SH-SY5Y (cell line): ENCODE data around the gene CAPN15.

Source experiments
- GATA2 ChIP-seq: IDR thresholded peaks from 2 replicates; pipeline ENCODE4 v1.6.1; 2011; ENCODE audit warnings: mild to moderate bottlenecking, low read depth, low read length
- GATA3 ChIP-seq: IDR thresholded peaks from 2 replicates; pipeline ENCODE4 v1.6.1; 2011; ENCODE audit warnings: low read depth, mild to moderate bottlenecking, low read length, moderate library complexity

DNA sequence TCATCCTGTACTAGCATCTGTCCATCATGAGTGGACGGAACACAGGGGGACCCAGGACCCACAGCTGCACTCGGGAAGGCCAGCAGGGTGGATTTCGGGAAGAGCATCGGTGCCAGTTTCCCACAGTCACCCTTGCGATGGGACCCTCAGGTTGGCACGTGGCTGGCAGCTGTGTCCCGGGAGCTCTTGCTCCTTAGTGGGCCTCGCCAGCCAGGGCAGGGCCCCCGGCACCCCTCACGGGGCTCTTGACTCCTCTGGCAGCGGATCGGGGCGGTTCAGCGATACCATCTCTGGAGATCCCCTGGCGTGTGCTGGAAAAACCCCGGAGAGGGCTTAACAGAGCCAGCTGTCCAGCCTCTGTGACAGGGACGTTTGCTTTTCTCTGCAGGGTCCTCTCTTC, 9.2 kb downstream of the CAPN15 start:
- no peak for TF ChIP-seq GATA3
- TF ChIP-seq GATA2, result no peak
